ENCODE data around the gene THBS2.

DNA sequence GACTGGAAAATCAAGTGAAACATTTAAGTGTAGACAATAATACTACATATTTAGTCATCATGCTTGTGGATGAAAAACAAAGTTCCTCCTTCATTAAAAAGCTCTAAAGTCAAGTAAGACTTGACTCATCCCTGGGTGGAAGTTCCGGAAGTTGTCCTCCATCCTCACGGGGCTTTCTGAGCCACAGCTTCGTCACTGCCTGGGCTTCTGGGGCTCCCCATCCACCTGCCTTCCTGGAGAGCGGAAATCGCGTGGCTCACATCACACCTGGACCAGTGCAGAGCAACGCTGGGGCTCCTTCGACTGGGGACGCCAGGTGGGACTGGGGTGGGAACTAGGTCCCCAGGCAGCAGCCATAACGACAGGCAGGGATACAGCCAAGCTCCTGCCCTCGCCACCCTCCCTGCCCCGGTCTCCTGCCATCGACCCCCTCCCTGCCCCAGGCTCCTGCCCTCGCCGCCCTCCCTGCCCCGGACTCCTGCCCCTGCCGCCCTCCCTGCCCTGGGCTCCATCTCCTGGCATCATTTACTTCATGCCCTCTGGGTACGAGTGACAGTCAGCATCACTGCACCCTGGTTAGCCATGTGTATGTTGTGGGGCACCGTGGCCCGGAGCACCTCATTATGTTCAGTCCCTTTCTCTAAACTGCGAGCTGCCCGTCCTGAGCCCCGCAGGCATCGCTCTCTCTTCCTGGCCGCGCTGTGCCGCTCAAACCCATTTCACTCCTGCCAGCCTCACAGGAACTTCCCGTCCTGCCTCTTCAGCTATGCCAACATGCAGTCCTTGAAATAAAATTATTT is 12.9 kb downstream of the THBS2 start:
- TF ChIP-seq, protein P1, sequence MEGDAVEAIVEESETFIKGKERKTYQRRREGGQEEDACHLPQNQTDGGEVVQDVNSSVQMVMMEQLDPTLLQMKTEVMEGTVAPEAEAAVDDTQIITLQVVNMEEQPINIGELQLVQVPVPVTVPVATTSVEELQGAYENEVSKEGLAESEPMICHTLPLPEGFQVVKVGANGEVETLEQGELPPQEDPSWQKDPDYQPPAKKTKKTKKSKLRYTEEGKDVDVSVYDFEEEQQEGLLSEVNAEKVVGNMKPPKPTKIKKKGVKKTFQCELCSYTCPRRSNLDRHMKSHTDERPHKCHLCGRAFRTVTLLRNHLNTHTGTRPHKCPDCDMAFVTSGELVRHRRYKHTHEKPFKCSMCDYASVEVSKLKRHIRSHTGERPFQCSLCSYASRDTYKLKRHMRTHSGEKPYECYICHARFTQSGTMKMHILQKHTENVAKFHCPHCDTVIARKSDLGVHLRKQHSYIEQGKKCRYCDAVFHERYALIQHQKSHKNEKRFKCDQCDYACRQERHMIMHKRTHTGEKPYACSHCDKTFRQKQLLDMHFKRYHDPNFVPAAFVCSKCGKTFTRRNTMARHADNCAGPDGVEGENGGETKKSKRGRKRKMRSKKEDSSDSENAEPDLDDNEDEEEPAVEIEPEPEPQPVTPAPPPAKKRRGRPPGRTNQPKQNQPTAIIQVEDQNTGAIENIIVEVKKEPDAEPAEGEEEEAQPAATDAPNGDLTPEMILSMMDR (IDR thresholded peaks at IDR 0.05) = no peak
- no peak for TF ChIP-seq EZH2 (IDR thresholded peaks at IDR 0.05)
